ACC112 (cell line): ENCODE measurements around the gene SPATA31C1.

Experiments used
- H2AFZ ChIP-seq: fragments of 200-600 bp; sonication (generic); one replicate; pipeline ENCODE4 v1.6.0; 2017; ENCODE audit warnings: antibody characterized with exemption, low read length; ENCODE audit not compliant: unreplicated experiment
- H3K27ac ChIP-seq: fragments of 200-600 bp; sonication (generic); 2 replicates; pipeline ENCODE4 v1.5.1; 2014; ENCODE audit warnings: low read depth, mild to moderate bottlenecking, antibody characterized with exemption, low read length, moderate library complexity
- H3K27me3 ChIP-seq: fragments of 200-600 bp; sonication (generic); 2 replicates; pipeline ENCODE4 v1.6.1; 2014; ENCODE audit warnings: mild to moderate bottlenecking, antibody characterized with exemption, low read length, moderate library complexity, mixed read lengths; ENCODE audit not compliant: insufficient read depth
- H3K36me3 ChIP-seq: fragments of 200-600 bp; sonication (generic); 2 replicates; pipeline ENCODE4 v1.6.1; 2016; ENCODE audit warnings: mild to moderate bottlenecking, antibody characterized with exemption, low read length, moderate library complexity, mixed read lengths; ENCODE audit not compliant: insufficient read depth
- H3K4me1 ChIP-seq: fragments of 200-600 bp; sonication (generic); one replicate; pipeline ENCODE4 v1.6.1; 2016; ENCODE audit warnings: low read length, mixed read lengths; ENCODE audit not compliant: insufficient read depth, unreplicated experiment, control insufficient read depth
- H3K4me3 ChIP-seq: fragments of 200-600 bp; sonication (generic); 2 replicates; pipeline ENCODE4 v1.5.1; 2014; ENCODE audit warnings: mild to moderate bottlenecking, low read depth, low read length
- H3K79me2 ChIP-seq: fragments of 200-600 bp; sonication (generic); one replicate; pipeline ENCODE4 v1.6.0; 2016; ENCODE audit warnings: low read length; ENCODE audit not compliant: control insufficient read depth, unreplicated experiment, insufficient read depth

SPATA31C1 gene

DNA sequence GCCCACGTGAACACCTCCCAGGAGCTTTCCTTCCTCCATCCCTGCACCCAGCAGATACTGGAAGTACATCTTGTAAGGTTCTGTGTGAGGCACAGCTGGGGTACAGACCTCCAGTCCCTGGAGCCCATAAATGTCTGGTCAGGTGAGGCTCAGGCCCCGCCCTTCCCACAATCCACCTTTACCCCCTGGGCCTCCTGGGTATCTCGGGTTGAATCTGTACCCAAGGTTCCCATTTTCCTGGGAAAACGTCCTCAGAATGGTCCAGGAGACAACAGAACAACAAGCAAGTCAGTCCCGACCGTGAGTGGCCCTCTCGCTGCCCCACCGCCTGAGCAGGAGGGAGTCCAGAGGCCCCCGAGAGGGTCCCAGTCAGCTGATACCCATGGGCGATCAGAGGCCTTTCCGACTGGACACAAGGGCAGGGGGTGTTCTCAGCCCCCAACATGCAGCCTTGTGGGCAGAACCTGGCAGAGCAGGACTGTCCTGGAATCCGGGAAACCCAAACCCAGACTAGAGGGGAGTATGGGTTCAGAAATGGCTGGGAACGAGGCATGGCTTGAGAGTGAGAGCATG lies 30.7 kb upstream of the SPATA31C1 start:
- H3K36me3 ChIP-seq: no peaks in the 10 kb centered on the region
- H3K27ac ChIP-seq: no peak overlapping the region
- H2AFZ ChIP-seq: no peak overlapping the region
- no peaks in the 10 kb centered on the region for H3K4me1 ChIP-seq
- H3K27me3 ChIP-seq: no peaks in the 10 kb centered on the region
- no peak overlapping the region for H3K4me3 ChIP-seq
- no peaks in the 10 kb centered on the region for H3K79me2 ChIP-seq

DNA sequence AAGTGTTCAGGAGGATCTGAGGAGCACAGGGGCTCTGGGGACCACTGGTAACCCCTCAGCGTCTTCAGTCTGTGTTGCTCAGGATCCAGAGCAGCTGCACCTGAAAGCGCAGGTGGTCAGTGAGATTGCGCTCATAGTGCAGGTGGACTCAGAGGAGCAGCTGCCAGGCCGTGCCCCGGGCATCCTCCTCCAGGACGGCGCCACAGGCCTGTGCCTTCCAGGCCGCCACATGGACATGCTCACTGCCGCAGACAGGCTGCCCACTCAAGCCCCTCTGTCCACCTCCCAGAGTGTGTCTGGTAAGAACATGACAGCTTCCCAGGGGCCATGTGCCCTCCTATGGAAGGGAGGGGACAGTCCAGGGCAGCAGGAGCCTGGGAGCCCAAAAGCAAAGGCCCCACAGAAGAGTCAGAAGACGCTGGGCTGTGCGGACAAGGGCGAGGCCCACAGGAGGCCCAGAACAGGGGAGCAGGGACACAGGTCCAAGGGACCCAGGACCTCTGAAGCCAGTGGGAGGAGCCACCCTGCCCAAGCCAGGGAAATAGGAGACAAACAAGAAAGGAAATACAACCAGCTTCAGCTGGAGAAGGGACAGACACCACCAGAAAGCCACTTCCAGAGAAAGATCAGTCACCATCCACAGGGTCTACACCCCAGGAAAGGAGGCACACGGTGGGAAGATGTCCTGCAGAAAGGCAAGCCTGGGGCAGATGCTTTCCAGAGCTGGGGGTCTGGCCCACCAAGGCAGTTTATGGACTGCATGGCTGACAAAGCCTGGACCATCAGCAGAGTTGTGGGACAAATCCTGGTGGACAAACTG lies 29.9 kb upstream of the SPATA31C1 start:
- Histone ChIP-seq H2AFZ (no peak overlapping the region), H3K27ac (no peak overlapping the region), H3K4me3 (no peak overlapping the region), H3K27me3 (no peaks in the 10 kb centered on the region), H3K4me1 (no peaks in the 10 kb centered on the region), H3K79me2 (no peaks in the 10 kb centered on the region), H3K36me3 (no peaks in the 10 kb centered on the region)

DNA sequence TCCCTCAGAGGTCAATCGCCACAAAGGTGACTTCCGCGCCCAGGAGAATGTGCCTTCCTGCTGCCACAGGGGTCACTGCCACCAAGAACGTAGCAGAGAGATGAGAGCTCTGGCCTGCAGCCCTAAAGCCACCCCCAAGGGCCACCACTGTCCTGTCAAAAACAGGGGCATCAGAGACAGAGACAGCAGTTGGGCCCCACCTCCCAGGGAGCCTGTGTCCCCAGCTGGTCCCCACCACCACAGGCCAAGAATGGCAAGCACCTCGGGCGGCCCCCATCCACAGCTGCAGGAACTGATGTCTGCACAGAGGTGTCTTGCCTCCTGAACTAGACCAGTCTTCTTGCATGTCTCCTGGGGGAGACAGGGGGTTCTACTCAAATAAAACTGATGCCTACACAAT lies 29.3 kb upstream of the SPATA31C1 start:
- H3K4me1 ChIP-seq: no peaks in the 10 kb centered on the region
- H3K27ac ChIP-seq: no peak overlapping the region
- no peak overlapping the region for H3K4me3 ChIP-seq
- H3K79me2 ChIP-seq: no peaks in the 10 kb centered on the region
- no peaks in the 10 kb centered on the region for H3K27me3 ChIP-seq
- H2AFZ ChIP-seq: no peak overlapping the region
- H3K36me3 ChIP-seq: no peaks in the 10 kb centered on the region

DNA sequence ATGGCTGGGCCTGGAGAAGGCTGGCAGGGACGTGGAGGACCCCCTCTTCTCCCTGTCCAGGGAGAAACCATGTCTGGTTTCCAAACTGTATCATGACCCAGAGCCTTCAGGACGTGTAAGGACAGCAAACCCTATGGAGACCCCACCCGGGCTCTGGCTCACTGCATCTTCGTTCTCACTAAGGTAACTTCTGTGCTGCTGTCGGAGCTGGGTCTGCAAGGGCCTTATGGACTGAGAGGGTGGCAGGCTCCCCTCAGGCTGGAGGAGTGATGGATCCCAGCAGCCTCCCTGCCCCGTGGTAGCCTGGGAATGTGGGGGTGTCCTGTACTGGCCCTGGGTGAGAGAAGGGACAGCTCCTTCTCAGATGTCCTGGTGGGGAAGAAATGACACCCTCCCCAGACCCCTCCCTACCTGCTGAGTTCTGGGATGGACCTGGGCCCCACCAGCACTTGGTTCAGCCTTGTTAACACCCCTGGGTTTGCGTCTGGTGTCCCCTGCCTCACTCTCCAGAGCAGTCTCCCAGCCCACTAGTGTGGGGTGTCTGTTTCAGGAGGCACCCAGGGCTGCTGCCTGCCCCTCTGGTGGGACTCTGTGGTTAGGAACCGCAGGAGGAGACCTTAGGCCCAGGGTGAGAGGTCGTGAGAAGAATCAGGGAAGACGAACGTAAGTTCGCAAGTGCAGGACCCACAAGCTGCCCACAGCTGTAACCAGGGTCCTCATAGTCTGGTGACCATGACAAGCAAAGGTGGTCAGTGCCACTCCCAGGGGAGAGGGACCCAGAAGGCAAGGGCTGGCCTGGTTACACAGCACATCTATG lies 28.5 kb upstream of the SPATA31C1 start:
- no peaks in the 10 kb centered on the region for H3K79me2 ChIP-seq
- no peak overlapping the region for H3K4me3 ChIP-seq
- no peaks in the 10 kb centered on the region for H3K4me1 ChIP-seq
- H3K36me3 ChIP-seq: no peaks in the 10 kb centered on the region
- no peak overlapping the region for H3K27ac ChIP-seq
- no peak overlapping the region for H2AFZ ChIP-seq
- H3K27me3 ChIP-seq: no peaks in the 10 kb centered on the region

DNA sequence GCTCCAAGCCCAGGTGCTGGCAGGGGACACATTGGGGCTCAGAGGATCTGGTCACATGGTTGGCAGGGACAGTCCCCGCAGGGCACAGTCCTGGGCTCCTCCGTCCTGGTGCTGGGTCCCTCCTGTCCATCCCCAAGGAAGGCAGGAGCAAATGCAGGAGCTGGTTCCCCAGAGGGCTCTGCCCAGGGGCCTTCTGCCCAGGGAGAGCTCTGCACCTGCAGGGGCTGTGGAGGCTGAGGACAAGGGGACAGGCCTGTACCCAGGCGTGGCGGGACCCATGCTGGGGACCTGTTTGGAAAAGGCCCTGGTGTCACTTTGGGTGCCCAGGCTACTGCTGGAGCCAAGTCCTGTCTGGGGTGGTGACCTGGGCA lies 27.9 kb upstream of the SPATA31C1 start:
- Histone ChIP-seq H2AFZ (no peak overlapping the region), H3K27ac (no peak overlapping the region), H3K27me3 (no peaks in the 10 kb centered on the region), H3K4me1 (no peaks in the 10 kb centered on the region), H3K79me2 (no peaks in the 10 kb centered on the region), H3K36me3 (no peaks in the 10 kb centered on the region), H3K4me3 (no peak overlapping the region)

DNA sequence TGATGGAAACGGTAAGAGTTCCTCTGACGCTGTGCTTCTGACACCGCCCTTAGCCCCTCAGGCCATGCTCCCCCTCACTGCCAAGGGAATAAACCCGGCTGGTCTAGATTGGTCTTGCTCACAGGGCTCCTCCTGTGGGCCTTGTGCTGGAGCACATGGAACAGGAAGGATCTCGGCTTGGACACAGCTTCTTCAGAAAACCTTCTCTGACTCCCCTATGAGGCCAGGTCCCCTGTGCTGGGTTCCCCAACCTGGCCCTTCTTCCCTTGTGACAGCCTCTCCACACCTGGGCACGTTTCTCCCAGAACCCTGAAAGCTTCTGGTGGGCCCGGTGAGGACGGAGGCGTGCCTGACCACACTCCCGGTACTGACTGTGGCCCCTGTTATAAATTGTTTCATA lies 26.9 kb upstream of the SPATA31C1 start:
- Histone ChIP-seq H3K79me2 (no peaks in the 10 kb centered on the region), H3K27me3 (no peaks in the 10 kb centered on the region)

DNA sequence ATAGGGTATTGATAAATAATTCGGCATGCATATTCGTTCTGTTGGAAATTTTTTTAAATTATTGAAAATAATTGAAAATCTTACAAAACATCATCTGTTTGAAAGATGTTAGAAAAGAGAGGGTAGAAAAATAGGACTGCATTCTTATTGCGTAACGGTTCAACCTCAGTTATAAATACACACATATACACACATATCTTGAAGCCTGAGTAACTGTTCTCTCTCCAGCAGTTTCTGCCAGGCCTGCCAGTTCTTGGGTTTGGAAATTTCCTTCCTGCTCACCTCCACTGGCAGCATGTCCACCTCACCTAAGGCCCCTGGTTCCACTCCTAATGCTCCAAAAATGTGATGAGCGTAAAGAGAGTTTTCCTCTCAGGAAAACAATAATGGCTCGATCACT lies 26.0 kb upstream of the SPATA31C1 start:
- H3K27me3 ChIP-seq: no peaks in the 10 kb centered on the region
- no peak overlapping the region for H3K27ac ChIP-seq
- H3K79me2 ChIP-seq: no peaks in the 10 kb centered on the region
- H3K4me1 ChIP-seq: no peaks in the 10 kb centered on the region
- no peaks in the 10 kb centered on the region for H3K36me3 ChIP-seq
- H3K4me3 ChIP-seq: no peak overlapping the region
- H2AFZ ChIP-seq: no peak overlapping the region

More for the DNA sequence above, 26.9 kb upstream of the SPATA31C1 start:
- H3K27ac ChIP-seq: no peak overlapping the region
- no peaks in the 10 kb centered on the region for H3K36me3 ChIP-seq
- no peaks in the 10 kb centered on the region for H3K4me1 ChIP-seq
- H2AFZ ChIP-seq: no peak overlapping the region
- no peak overlapping the region for H3K4me3 ChIP-seq

DNA sequence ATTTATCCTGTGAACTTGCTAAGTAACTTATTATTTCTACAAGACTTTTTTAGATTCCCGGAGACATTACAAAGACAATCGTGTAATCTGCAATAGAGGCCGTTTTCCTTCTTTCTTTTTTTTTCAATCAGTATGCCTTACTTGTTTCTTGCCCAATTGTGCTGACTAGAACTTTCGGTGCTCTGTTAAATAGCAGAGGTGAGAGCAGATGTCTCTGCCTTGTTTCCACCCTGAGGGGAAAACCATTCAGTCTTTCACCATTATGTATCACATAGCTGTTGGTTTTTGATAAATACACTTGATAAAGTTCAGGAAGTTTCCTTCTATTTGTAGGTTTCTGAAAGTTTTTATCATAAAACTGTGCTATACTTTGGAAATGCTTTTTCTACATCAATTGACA lies 24.8 kb upstream of the SPATA31C1 start:
- no peak overlapping the region for H2AFZ ChIP-seq
- H3K4me3 ChIP-seq: no peak overlapping the region
- no peaks in the 10 kb centered on the region for H3K4me1 ChIP-seq
- no peak overlapping the region for H3K27ac ChIP-seq
- no peaks in the 10 kb centered on the region for H3K36me3 ChIP-seq
- H3K27me3 ChIP-seq: no peaks in the 10 kb centered on the region
- H3K79me2 ChIP-seq: no peaks in the 10 kb centered on the region

DNA sequence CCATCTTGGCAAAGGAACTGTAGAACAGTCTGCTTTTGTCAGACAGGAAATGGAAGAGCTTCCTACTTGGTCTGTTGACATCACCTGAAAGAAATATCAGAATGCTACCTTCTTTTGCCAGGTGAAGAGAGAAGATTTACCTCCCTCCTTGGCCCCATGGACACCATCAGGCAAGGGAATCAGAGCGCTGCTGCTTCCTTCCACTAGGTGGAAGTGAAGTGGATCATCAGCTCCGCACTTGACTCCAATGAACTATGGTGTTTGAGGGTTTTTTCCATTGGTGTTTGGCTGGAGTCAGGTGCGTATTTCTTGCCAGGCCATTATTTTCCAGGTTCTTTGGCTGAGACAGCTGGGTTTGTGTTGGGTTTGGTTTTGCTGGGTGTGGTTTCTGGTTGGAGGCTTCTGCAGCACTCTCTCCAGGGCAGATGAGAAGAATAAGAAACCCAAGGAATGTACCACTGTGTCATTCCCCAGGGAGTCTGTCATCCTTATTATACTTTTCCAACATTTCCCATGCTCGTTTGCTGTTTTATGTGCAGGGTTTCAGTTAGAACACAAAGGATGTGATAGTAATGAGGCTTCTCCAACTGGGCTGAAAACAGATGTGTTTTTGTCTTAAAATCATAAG lies 22.6 kb upstream of the SPATA31C1 start:
- no peak overlapping the region for H2AFZ ChIP-seq
- H3K27me3 ChIP-seq: no peaks in the 10 kb centered on the region
- H3K36me3 ChIP-seq: no peaks in the 10 kb centered on the region
- H3K79me2 ChIP-seq: no peaks in the 10 kb centered on the region
- no peak overlapping the region for H3K27ac ChIP-seq
- H3K4me3 ChIP-seq: no peak overlapping the region
- no peaks in the 10 kb centered on the region for H3K4me1 ChIP-seq

DNA sequence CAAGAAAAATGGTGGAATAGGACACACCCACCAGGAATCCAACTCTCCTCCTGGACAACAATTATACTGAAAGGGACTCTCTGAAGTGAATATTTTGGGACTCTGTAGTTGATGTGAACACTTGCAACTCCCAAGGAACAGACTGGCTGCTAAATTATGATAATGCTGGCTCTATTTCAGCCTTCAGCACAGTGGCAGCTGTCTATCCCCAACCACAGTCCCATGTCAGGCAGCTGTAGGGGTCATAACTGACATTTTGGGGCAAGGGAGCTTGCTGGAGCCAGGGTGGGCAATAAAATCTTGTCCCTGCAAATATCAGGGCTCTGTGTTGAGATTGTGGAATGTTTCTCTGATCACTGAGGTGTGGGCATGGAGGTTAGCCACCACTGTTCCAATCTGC lies 20.9 kb upstream of the SPATA31C1 start:
- no peak overlapping the region for H3K27ac ChIP-seq
- no peak overlapping the region for H3K4me3 ChIP-seq
- H3K27me3 ChIP-seq: no peaks in the 10 kb centered on the region
- H3K4me1 ChIP-seq: no peaks in the 10 kb centered on the region
- H3K79me2 ChIP-seq: no peaks in the 10 kb centered on the region
- H2AFZ ChIP-seq: no peak overlapping the region
- no peaks in the 10 kb centered on the region for H3K36me3 ChIP-seq
